Vagina (tissue), 2 donors: ENCODE data around the gene ST8SIA1.

Experiments used
- POLR2A ChIP-seq, 2 donors: fragments of 450-650 bp; IDR thresholded peaks; one replicate each; pipeline ENCODE4 v1.6.1; 2017; ENCODE audit warnings: antibody characterized with exemption in 2 of 2, mild to moderate bottlenecking in 2 of 2, moderate library complexity in 2 of 2
- TF ChIP-seq, protein P1 (sequence below), 3 experiments: fragments of 450-650 bp in 2 of 3; fragments of 200-600 bp in 1 of 3; sonication (generic) in 1 of 3; IDR thresholded peaks; one replicate each; pipeline ENCODE4 v1.5.1; 2017 to 2019; ENCODE audit warnings: antibody characterized with exemption in 3 of 3, mild to moderate bottlenecking in 2 of 3, moderate library complexity in 2 of 3

DNA sequence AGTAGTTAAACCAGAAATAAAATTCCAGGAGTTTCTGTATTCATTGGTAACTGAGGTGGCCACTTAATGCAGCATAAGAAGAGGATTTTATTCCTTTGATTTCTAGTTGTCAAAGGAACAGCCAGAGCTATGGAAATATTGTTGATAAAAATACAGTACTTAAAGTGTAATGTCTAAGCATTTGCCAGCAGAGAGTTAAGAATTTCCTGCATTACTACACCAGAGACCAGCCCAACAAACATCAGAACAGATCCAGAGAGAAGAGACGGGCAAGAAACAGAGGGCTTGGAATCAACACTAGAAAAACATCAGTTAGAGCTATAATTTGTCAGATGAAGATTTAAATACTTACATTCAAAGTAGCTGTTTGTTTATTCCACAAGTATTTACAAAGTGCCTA lies 77.9 kb downstream of the ST8SIA1 start:
- TF ChIP-seq, protein P1, sequence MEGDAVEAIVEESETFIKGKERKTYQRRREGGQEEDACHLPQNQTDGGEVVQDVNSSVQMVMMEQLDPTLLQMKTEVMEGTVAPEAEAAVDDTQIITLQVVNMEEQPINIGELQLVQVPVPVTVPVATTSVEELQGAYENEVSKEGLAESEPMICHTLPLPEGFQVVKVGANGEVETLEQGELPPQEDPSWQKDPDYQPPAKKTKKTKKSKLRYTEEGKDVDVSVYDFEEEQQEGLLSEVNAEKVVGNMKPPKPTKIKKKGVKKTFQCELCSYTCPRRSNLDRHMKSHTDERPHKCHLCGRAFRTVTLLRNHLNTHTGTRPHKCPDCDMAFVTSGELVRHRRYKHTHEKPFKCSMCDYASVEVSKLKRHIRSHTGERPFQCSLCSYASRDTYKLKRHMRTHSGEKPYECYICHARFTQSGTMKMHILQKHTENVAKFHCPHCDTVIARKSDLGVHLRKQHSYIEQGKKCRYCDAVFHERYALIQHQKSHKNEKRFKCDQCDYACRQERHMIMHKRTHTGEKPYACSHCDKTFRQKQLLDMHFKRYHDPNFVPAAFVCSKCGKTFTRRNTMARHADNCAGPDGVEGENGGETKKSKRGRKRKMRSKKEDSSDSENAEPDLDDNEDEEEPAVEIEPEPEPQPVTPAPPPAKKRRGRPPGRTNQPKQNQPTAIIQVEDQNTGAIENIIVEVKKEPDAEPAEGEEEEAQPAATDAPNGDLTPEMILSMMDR (IDR thresholded peaks at IDR 0.05) = no peak
- TF ChIP-seq POLR2A (IDR thresholded peaks at IDR 0.05) = no peak
